Measurements from ENCODE around the gene L3MBTL4.
A peak's percentile ranks its signal among the peaks of the same experiment; 100 is the strongest.
"Not testable (repeated sequence)": the region's sequence is repeated elsewhere in the genome, so short reads cannot be mapped to it uniquely, and the experiment has no call there.

L3MBTL4 gene

GRCh38 chr18:6248017-6248416 lies 166.7 kb downstream of the L3MBTL4 start:
- DNase-seq: no peak

GRCh38 chr18:6242004-6242403 lies 172.7 kb downstream of the L3MBTL4 start:
- no peak for DNase-seq

GRCh38 chr18:6239716-6240115 lies 175.0 kb downstream of the L3MBTL4 start:
- DNase-seq: no peak

DNA sequence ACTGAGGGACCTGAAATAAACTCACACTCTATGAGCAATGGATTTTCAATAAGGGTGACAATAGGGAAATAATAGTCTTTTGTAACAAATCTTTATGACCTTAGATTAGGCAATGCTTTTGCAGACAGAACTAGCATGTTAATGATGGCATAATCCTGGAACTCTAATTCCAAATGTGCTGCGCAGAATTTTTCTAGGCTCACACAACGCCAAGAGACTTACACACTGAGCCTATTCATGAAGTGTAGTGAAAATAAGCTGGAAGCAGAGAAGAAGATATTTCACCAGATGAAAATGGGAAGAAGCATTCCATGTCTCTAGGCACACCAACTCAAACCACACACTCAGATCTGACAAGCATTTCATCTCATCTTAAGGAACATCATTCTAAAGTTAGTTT lies 178.5 kb downstream of the L3MBTL4 start:
- no peak for DNase-seq

- no peak for DNase-seq
Observed at GRCh38 chr18:6222271-6222670, 192.4 kb downstream of the L3MBTL4 start.

DNA sequence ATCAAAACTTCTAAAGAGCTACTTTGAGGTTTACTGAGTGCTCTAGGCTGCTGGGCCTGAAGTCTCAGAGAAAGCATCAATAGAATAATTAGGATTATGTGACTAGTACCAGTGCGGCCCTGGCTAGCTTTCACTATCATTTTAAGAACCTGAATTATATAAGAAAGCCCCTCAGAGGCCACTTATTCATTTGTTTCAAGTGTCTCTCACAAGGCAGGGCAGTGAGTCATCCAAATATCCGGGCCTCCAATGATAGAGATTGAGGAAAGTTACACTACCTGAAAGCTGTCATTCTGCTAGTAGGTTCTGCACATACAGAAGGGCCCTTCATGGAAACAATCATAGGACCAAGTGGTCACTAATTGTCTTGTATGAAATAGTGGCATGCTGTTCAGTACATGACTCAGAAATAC lies 193.1 kb downstream of the L3MBTL4 start:
- DNase-seq: no peak

- no peak for DNase-seq
Observed at GRCh38 chr18:6220129-6220528, 194.6 kb downstream of the L3MBTL4 start.

- DNase-seq: peak in 1 of 2 experiments; percentile 18
Observed at GRCh38 chr18:6219116-6219717, 195.5 kb downstream of the L3MBTL4 start.

DNA sequence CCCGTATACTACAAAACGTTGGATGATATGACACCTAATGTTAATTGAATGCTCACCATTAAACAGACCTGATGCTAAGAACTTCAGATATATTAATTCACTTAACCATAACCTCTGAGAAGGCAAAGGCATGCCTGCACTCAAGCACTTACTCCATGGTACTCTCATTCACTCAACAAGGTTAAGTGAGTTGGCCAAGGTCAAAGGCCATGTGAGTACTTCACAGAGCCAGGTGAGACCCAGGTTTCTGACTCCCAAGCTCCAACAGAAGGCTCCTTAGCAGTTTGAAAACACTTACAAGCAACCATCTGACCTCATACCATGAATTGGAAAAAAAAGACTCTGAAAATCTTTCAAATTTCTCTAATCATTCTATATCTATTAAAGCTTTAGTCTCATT lies 198.8 kb downstream of the L3MBTL4 start:
- no peak for DNase-seq

GRCh38 chr18:6211174-6211504 lies 203.6 kb downstream of the L3MBTL4 start:
- no peak for DNase-seq

DNA sequence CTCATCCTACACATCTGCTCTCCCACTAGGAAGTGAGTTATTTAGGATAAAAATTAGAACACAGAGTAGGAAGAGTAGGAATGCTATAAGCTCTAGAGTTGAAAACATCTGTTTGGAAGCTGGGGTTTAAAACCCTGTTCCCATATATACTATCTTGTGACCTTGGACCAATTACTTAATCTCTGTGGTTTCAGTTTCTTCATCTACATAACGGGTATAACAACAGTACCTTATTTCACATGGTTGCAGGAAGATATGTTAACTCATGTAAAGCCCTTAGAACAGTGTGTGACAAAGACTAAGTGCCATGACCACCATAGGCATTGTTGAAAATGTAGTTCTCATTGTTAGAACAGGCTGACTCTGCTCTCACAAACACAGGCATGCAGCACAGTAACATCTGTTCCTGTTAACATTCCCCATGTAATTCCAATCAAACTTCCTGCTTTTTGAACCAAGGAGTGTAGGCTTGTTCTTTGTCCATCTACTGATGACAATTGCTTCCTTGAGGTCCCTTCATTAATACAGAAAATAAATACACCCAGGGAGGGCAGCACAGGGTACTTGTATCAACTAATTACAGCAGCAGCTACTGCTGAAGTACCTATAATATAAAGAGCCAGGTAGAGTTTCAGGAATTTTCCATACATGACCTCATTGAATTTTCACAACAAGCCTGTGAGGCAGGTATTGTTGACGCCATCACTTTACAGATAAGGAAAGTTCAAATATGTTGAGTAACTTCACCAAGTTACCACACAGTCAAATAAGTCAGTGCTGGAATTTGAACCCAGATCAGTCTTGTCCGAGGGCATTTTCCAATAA lies 204.2 kb downstream of the L3MBTL4 start:
- DNase-seq: no peak

DNA sequence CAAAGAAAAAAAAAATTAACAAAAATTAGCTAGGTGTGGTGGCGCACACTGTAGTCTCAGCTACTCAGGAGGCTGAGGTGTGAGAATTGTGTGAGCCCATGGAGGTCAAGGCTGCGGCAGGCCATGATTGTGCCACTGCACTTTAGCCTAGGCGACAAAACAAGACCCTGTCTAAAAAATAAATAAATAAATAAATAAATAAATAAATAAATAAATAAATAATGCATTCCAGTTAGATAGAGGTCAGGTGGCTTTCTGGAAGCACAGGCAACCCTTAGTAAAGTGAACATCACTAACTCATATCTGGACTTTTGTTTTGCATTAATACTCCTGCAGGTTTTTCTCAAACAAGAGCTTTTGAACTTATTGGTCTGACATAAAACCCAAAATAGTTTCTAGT lies 206.8 kb downstream of the L3MBTL4 start:
- DNase-seq: no peak

- peak; percentile 29 to 59 for DNase-seq
Observed at GRCh38 chr18:6207116-6207515, 207.6 kb downstream of the L3MBTL4 start.

- DNase-seq: no peak
Observed at GRCh38 chr18:6205706-6206105, 209.0 kb downstream of the L3MBTL4 start.

DNA sequence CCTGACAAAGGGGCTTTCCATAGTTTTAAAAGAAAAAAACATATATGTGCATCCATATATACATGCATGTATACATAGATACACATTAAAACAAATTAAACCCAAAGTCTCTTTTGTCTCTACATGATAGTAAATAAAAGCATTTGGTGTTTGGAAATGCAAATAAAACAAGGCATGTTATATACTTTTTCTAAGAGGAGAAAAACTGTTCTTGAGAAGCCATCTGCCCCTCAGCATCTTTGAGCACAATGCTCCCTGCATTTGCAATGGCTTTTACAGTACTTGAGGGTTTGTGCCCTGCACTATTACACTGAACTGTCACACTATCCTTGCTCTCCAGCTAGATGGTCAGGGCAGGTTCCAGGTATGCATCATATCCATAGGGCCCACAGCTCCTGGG lies 210.2 kb downstream of the L3MBTL4 start:
- DNase-seq: no peak

GRCh38 chr18:6203791-6204190 lies 210.9 kb downstream of the L3MBTL4 start:
- no peak for DNase-seq

DNA sequence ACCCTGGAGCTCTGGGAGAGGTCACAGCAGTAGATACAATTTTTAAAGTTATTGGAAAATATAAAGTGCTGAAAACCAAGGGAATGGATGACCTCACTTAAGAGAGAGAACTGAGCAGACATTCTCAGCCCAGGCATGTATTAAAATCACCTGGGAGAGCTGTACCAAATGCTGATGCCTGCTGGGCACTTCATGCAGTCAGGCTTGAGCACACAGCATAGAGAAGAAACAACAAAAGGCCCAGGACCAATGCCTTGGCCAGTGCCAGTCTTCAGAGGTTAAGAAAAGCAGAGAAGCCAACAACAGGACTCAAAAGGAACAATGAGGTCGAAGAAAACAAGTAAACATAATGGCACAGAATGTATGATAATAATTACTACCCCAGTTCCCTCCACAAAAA lies 211.8 kb downstream of the L3MBTL4 start:
- no peak for DNase-seq

DNA sequence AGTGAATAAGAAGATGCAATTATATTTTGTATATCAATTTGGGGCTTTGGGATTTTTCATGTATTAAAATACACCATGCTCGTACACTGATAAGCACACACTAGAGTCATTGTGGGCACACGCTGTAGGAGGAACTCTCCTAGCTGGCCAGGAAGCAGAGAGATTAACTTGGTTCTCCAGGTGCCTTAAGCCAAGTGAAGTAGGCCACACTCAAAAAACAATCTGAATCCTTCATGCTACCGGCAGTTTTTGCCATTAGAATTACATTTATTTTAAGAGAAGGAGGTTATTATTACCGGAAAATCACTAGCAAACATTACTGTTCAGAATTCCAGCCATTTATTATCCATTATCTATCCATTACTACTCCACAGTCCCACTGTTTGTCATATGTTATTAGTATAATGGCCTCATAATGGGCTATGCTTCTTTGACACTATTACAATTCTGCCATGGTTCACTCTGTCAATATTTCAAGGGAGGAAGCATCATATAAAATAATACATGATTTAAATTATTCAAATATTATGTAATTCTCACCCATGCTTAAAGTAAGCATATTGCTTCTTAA lies 214.4 kb downstream of the L3MBTL4 start:
- no peak for DNase-seq

DNA sequence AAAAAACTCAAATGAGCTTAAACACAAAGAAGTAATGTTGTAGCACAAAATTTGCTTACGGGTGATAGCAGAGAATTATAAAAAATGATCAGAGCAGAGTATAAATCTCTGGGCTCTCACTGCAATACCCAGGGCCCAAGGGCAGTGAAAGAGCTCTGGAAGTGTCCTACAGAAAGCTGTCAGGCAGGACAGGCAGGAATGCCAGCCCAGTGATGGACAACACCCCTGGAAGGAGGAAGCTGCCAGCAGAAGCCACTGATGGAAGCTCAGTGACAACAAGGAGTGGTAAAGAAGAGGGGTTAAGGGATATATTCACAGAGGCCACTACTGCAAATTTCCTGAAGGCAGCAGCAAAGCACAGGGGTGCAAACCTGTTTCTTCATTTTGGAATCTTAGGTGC lies 214.9 kb downstream of the L3MBTL4 start:
- DNase-seq: no peak

DNA sequence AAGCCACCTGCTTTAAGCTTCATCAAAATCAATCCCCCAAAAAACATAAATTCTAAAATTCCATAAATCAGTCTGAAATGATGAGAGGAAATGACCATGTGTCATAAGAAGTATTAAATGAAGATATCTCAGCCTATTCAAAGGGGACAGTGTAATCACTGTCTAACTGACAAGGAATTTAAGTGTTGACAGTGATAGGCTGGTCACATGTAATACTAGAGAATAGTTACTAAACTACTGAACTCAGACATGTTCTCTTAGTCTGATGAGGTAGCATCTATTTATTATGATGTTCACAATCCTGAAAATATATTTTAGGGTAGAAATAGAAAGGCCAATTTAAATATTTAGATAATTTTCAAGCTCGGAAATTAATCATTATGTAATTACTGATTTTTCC lies 216.1 kb downstream of the L3MBTL4 start:
- no peak for DNase-seq

- no peak for DNase-seq
Observed at GRCh38 chr18:6194640-6195039, 220.1 kb downstream of the L3MBTL4 start.

DNA sequence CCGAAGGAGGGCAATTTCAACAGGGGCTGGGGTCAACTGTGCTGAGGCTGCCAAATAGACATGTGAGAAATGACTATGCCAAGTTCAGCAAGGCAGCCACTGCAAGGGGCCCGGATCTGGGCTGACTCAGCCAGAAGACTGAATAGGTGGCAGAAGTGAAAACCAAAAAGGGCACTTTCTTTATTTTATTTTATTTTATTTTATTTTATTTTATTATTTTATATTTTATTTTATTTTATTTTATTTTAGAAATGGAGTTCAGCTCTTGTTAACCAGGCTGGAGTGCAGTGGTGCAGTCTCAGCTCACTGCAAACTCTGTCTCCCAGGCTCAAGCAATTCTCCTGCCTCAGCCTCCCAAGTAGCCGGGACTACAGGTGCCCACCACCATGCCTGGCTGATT lies 228.9 kb downstream of the L3MBTL4 start:
- not testable (repeated sequence) for DNase-seq

GRCh38 chr18:6174983-6175745 lies 239.5 kb downstream of the L3MBTL4 start:
- DNase-seq: no peak

DNA sequence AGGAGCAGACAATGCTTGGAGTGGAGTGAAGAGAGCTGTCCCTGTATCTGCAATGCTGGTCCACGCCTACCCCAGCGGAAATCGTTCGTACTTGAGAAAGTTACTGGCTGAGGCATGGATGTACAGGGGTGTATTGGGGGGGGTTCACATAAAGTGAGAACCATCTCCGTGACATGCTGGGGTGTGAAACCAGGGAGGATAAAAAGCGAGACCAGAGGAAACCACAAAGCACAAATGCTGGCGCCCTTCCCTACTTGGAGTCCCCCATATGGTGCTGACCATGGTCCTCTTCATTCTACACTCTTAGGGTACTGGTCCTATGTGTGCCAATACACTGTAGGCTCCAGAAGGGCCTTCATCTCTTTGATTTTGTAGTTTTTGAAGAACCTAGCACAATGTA lies 244.1 kb downstream of the L3MBTL4 start:
- DNase-seq: no peak

Data from NCI-H526 (cell line).